HepG2 (cell line): ENCODE results near the gene MKS1. TPM values are rescaled to one million over a fixed set of nuclear protein-coding genes. Genes with fewer than 3 reads are reported as not detected.

ENCODE experiments used
- CENPT ChIP-seq: sonication (generic); formaldehyde crosslinking; IDR thresholded peaks from 2 replicates; pipeline ENCODE4 v1.8.0; 2022; ENCODE audit warnings: low read depth, mild to moderate bottlenecking, moderate library complexity, missing genetic modification reagents
- GATAD1 ChIP-seq: IDR thresholded peaks from 2 replicates; pipeline ENCODE4 v1.6.1; 2016; ENCODE audit warnings: missing genetic modification reagents, missing compliant biosample characterization
- ISL2 ChIP-seq: sonication (generic); formaldehyde crosslinking; IDR thresholded peaks from 2 replicates; pipeline ENCODE4 v1.5.0; 2020; ENCODE audit warnings: missing genetic modification reagents
- NCOR1 ChIP-seq: fragments of 200-600 bp; sonication (generic); IDR thresholded peaks from 2 replicates; pipeline ENCODE4 v1.7.0; 2017; ENCODE audit warnings: antibody characterized with exemption, low read length, borderline replicate concordance
- PCBP1 ChIP-seq: fragments of 200-400 bp; formaldehyde crosslinking; IDR thresholded peaks from 2 replicates; pipeline ENCODE4 v1.6.1; 2017; ENCODE audit warnings: mild to moderate bottlenecking, low read depth, low read length, borderline replicate concordance
- SRSF9 ChIP-seq: fragments of 200-400 bp; formaldehyde crosslinking; IDR thresholded peaks from 2 replicates; pipeline ENCODE4 v1.6.1; 2018; ENCODE audit warnings: borderline replicate concordance, mild to moderate bottlenecking, low read depth, low read length; ENCODE audit not compliant: insufficient read depth, poor library complexity, severe bottlenecking
- TOE1 ChIP-seq: sonication (generic); formaldehyde crosslinking; IDR thresholded peaks from 2 replicates; pipeline ENCODE4 v1.4.0; 2020; ENCODE audit warnings: mild to moderate bottlenecking, missing genetic modification reagents
- ZBTB42 ChIP-seq: sonication (generic); formaldehyde crosslinking; IDR thresholded peaks from 2 replicates; pipeline ENCODE4 v1.5.0; 2020; ENCODE audit warnings: mild to moderate bottlenecking, missing genetic modification reagents
- ZFAT ChIP-seq: sonication (generic); formaldehyde crosslinking; conservative IDR thresholded peaks from 2 replicates; pipeline ENCODE4 v1.8.1; 2023; ENCODE audit warnings: missing genetic modification reagents, inconsistent platforms
- ZNF138 ChIP-seq: sonication (generic); formaldehyde crosslinking; IDR thresholded peaks from 2 replicates; pipeline ENCODE4 v1.5.0; 2020; ENCODE audit warnings: mild to moderate bottlenecking, low read depth, missing genetic modification reagents
- ZNF264 ChIP-seq: sonication (generic); formaldehyde crosslinking; IDR thresholded peaks from 2 replicates; pipeline ENCODE4 v1.4.0; 2020; ENCODE audit warnings: missing genetic modification reagents
- ZNF326 ChIP-seq: sonication (generic); formaldehyde crosslinking; IDR thresholded peaks from 2 replicates; pipeline ENCODE4 v1.4.0; 2020; ENCODE audit warnings: missing genetic modification reagents, borderline replicate concordance
- ZNF329 ChIP-seq: sonication (generic); formaldehyde crosslinking; IDR thresholded peaks from 2 replicates; pipeline ENCODE4 v1.9.0; 2021; ENCODE audit warnings: low read depth, mild to moderate bottlenecking, missing genetic modification reagents
- ZNF343 ChIP-seq: sonication (generic); formaldehyde crosslinking; IDR thresholded peaks from 2 replicates; pipeline ENCODE4 v1.4.0; 2020; ENCODE audit warnings: mild to moderate bottlenecking, missing genetic modification reagents
- ZNF451 ChIP-seq: sonication (generic); formaldehyde crosslinking; IDR thresholded peaks from 2 replicates; pipeline ENCODE4 v1.5.0; 2020; ENCODE audit warnings: mild to moderate bottlenecking, missing genetic modification reagents
- ZNF547 ChIP-seq: sonication (generic); formaldehyde crosslinking; IDR thresholded peaks from 2 replicates; pipeline ENCODE4 v1.5.1; 2020; ENCODE audit warnings: mild to moderate bottlenecking, missing genetic modification reagents
- ZNF780A ChIP-seq: sonication (generic); formaldehyde crosslinking; IDR thresholded peaks from 2 replicates; pipeline ENCODE4 v1.8.0; 2022; ENCODE audit warnings: mild to moderate bottlenecking, missing genetic modification reagents, moderate library complexity
- polyA plus RNA-seq, 8 experiments: library from polyadenylated mRNA; depleted of rRNA in 3 of 8; stranded (reverse) in 7 of 8; unstranded in 1 of 8; fragments of >200 nt; fragmentation: Illumina TruSeq in 4 of 8; extraction: Trizol in 4 of 8; gene quantifications; 2 replicates each; pipeline versions ENCODE4 v1.2.1 to v1.2.3, GENCODE V29; 2011 to 2016; ENCODE audit warnings: low read depth in 4 of 8, missing spikeins in 1 of 8, mixed read lengths in 1 of 8; ENCODE audit not compliant: insufficient read depth in 1 of 8
- total RNA-seq, 5 experiments: library from RNA; depleted of rRNA; stranded (reverse); fragments of >200 nt; fragmentation: Illumina TruSeq; extraction: Trizol; gene quantifications; 2 replicates each; pipeline ENCODE4 v1.2.3, GENCODE V29; 2016; ENCODE audit warnings: low read depth in 1 of 5
- TF ChIP-seq, protein P1 (sequence below): sonication (generic); formaldehyde crosslinking; IDR thresholded peaks from 2 replicates; pipeline ENCODE4 v1.5.1; 2020; ENCODE audit warnings: mild to moderate bottlenecking, missing genetic modification reagents, borderline replicate concordance
- TF ChIP-seq, protein P2 (sequence below): sonication (generic); formaldehyde crosslinking; IDR thresholded peaks from 2 replicates; pipeline ENCODE4 v1.4.0; 2020; ENCODE audit warnings: missing genetic modification reagents, borderline replicate concordance

The MKS1 gene
- total and polyA plus RNA-seq, 2 of the 13 experiments (the other 11 are each of a cell fraction or from before 2014, with no cell fraction given), result 16.1 to 26.3 TPM

DNA sequence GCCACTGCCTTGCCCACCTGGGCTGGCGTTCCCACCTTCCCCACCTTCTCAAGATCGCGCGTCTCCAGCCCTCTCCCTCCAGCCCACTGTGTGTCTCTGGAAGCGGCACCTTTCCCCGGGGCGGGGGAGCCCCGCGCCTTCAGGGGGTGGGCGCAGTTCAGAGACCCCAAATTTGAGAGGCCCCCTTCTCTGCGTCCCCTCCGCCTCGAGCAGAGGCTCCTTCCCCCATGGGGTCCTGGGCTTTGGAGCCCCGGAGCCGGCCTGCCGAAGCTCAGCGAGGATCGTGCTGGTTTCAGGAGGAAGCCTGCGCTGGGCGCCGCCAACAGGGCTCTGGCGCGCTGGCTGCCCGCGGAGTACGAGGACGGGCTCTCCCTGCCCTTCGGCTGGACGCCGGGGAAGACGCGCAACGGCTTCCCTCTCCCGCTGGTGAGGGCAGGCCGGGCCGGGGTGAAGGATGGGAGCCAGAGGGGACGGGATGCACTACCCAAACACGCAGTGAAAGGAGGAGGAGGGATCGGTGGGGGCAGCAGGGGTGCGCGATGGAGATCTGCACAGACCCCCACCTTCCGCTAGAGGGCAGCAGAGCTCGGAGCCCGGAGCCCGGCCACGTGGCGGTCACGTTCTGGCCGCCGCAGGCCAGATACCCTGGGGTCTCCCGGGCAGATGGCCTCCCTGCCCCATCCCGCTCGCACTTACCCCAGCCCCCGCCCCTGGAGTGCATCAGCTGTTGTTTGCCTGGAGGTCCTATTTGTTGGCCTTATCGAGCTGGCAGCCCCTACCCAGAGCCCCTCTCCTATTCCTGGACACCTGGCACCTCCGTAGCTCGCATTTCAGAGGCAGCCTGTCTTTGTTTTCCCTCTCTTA lies 30.4 kb upstream of the MKS1 start (continued):
- TF ChIP-seq ZNF343 (CRISPR knock-in tag) (no peak; the same call in 1 of the 2 replicates), ZFAT (no peak), ZNF264 (CRISPR knock-in tag) (0 out of 2 replicates have a peak, but pooled peaks have one; percentile 41), ZNF326 (CRISPR knock-in tag) (no peak), GATAD1 (CRISPR knock-in tag) (no peak), PCBP1 (peak; percentile 67; the same call in 1 of the 2 replicates), TOE1 (no peak), CENPT (peak; percentile 91; the same call in 1 of the 2 replicates), NCOR1 (no peak), ZNF138 (CRISPR knock-in tag) (0 out of 2 replicates have a peak, but pooled peaks have one; percentile 70), ISL2 (CRISPR knock-in tag) (no peak), SRSF9 (no peak), ZNF780A (peak; percentile 81), ZBTB42 (CRISPR knock-in tag) (no peak; the same call in 1 of the 2 replicates), ZNF547 (CRISPR knock-in tag) (peak; percentile 91), ZNF451 (CRISPR knock-in tag) (peak; percentile 96), ZNF329 (peak; percentile 80)
- TF ChIP-seq, protein P1, sequence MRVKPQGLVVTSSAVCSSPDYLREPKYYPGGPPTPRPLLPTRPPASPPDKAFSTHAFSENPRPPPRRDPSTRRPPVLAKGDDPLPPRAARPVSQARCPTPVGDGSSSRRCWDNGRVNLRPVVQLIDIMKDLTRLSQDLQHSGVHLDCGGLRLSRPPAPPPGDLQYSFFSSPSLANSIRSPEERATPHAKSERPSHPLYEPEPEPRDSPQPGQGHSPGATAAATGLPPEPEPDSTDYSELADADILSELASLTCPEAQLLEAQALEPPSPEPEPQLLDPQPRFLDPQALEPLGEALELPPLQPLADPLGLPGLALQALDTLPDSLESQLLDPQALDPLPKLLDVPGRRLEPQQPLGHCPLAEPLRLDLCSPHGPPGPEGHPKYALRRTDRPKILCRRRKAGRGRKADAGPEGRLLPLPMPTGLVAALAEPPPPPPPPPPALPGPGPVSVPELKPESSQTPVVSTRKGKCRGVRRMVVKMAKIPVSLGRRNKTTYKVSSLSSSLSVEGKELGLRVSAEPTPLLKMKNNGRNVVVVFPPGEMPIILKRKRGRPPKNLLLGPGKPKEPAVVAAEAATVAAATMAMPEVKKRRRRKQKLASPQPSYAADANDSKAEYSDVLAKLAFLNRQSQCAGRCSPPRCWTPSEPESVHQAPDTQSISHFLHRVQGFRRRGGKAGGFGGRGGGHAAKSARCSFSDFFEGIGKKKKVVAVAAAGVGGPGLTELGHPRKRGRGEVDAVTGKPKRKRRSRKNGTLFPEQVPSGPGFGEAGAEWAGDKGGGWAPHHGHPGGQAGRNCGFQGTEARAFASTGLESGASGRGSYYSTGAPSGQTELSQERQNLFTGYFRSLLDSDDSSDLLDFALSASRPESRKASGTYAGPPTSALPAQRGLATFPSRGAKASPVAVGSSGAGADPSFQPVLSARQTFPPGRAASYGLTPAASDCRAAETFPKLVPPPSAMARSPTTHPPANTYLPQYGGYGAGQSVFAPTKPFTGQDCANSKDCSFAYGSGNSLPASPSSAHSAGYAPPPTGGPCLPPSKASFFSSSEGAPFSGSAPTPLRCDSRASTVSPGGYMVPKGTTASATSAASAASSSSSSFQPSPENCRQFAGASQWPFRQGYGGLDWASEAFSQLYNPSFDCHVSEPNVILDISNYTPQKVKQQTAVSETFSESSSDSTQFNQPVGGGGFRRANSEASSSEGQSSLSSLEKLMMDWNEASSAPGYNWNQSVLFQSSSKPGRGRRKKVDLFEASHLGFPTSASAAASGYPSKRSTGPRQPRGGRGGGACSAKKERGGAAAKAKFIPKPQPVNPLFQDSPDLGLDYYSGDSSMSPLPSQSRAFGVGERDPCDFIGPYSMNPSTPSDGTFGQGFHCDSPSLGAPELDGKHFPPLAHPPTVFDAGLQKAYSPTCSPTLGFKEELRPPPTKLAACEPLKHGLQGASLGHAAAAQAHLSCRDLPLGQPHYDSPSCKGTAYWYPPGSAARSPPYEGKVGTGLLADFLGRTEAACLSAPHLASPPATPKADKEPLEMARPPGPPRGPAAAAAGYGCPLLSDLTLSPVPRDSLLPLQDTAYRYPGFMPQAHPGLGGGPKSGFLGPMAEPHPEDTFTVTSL (CRISPR knock-in tag), result peak; percentile 32; the same call in 1 of the 2 replicates
- TF ChIP-seq, protein P2, sequence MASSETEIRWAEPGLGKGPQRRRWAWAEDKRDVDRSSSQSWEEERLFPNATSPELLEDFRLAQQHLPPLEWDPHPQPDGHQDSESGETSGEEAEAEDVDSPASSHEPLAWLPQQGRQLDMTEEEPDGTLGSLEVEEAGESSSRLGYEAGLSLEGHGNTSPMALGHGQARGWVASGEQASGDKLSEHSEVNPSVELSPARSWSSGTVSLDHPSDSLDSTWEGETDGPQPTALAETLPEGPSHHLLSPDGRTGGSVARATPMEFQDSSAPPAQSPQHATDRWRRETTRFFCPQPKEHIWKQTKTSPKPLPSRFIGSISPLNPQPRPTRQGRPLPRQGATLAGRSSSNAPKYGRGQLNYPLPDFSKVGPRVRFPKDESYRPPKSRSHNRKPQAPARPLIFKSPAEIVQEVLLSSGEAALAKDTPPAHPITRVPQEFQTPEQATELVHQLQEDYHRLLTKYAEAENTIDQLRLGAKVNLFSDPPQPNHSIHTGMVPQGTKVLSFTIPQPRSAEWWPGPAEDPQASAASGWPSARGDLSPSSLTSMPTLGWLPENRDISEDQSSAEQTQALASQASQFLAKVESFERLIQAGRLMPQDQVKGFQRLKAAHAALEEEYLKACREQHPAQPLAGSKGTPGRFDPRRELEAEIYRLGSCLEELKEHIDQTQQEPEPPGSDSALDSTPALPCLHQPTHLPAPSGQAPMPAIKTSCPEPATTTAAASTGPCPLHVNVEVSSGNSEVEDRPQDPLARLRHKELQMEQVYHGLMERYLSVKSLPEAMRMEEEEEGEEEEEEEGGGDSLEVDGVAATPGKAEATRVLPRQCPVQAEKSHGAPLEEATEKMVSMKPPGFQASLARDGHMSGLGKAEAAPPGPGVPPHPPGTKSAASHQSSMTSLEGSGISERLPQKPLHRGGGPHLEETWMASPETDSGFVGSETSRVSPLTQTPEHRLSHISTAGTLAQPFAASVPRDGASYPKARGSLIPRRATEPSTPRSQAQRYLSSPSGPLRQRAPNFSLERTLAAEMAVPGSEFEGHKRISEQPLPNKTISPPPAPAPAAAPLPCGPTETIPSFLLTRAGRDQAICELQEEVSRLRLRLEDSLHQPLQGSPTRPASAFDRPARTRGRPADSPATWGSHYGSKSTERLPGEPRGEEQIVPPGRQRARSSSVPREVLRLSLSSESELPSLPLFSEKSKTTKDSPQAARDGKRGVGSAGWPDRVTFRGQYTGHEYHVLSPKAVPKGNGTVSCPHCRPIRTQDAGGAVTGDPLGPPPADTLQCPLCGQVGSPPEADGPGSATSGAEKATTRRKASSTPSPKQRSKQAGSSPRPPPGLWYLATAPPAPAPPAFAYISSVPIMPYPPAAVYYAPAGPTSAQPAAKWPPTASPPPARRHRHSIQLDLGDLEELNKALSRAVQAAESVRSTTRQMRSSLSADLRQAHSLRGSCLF, result no peak
